GM08714 (cell line): ENCODE measurements around the gene GALR2.
"Not testable (repeated sequence)": the region's sequence is repeated elsewhere in the genome, so short reads cannot be mapped to it uniquely, and the experiment has no call there.

Experiments used
- H3K4me3 ChIP-seq: fragments of 200-500 bp; sonication (Bioruptor generic); 2 replicates; pipeline ENCODE4 v1.5.1; 2014; ENCODE audit warnings: mild to moderate bottlenecking, low read length, inconsistent platforms
- ZNF274 ChIP-seq: IDR thresholded peaks from 2 replicates; pipeline ENCODE4 v1.6.1; 2012; ENCODE audit warnings: mild to moderate bottlenecking, low read depth, low read length

GALR2 gene

GRCh38 chr17:76046064-76046463 is 28.5 kb upstream of the GALR2 start:
- H3K4me3 ChIP-seq, result no peak overlapping the region
- no peak for TF ChIP-seq ZNF274

- H3K4me3 ChIP-seq, result no peak overlapping the region
These were observed 26.5 kb upstream of the GALR2 start for GRCh38 chr17:76048025-76048605.

DNA sequence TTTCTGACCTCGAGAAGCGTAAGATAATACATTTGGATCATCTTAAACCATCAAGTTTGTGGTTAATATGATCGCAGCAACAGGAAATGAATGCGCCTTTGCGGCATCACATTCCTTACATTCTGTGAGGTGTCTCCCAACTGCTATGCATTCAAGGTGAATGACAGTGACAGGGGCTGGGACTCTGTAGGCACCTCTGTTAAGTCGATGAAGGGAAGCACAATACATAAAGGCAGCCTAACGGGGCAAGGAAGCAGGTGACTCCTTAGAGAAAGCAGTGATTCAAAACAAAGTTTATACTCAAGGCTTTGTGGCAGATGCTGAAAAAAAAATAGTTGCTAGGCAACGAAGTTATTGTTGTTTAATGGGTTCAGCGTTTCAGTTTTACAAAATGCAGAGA is 25.9 kb upstream of the GALR2 start:
- no peak overlapping the region for H3K4me3 ChIP-seq
- no peak for TF ChIP-seq ZNF274

More at GRCh38 chr17:76048025-76048605, 26.5 kb upstream of the GALR2 start:
- no peak for TF ChIP-seq ZNF274

- no peak overlapping the region for H3K4me3 ChIP-seq
- TF ChIP-seq ZNF274, result no peak
These were observed 25.3 kb upstream of the GALR2 start for GRCh38 chr17:76049239-76049638.

GRCh38 chr17:76049836-76050537 is 24.6 kb upstream of the GALR2 start:
- no peak for TF ChIP-seq ZNF274
- no peak overlapping the region for H3K4me3 ChIP-seq

- TF ChIP-seq ZNF274, result no peak
- no peak overlapping the region for H3K4me3 ChIP-seq
These were observed 23.8 kb upstream of the GALR2 start for GRCh38 chr17:76050538-76051467.

GRCh38 chr17:76051561-76051960 is 23.0 kb upstream of the GALR2 start:
- no peak for TF ChIP-seq ZNF274
- H3K4me3 ChIP-seq, result no peak overlapping the region

- H3K4me3 ChIP-seq, result no peak overlapping the region
- TF ChIP-seq ZNF274, result no peak
These were observed 21.1 kb upstream of the GALR2 start for GRCh38 chr17:76053246-76054111.

GRCh38 chr17:76054112-76054476 is 20.5 kb upstream of the GALR2 start:
- H3K4me3 ChIP-seq, result no peak overlapping the region

GRCh38 chr17:76056882-76057281 is 17.7 kb upstream of the GALR2 start:
- no peak overlapping the region for H3K4me3 ChIP-seq
- no peak for TF ChIP-seq ZNF274

More at GRCh38 chr17:76054112-76054476, 20.5 kb upstream of the GALR2 start:
- TF ChIP-seq ZNF274, result no peak

DNA sequence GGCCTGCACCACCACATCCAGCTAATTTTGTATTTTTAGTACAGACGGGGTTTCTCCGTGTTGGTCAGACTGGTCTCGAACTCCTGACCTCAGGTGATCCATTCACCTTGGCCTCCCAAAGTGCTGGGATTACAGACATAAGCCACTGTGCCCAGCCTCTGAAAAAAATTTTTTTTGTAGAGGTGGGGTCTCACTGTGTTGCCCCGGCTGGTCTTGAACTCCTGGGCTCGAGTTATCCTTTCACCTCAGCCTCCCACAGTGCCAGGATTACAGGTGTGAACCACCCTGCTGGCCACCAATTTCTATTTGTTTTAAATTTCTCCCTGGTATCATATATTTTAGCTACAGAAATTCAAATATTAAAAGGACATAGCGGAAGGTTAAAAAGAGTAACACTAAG is 16.3 kb upstream of the GALR2 start:
- not testable (repeated sequence) for H3K4me3 ChIP-seq

DNA sequence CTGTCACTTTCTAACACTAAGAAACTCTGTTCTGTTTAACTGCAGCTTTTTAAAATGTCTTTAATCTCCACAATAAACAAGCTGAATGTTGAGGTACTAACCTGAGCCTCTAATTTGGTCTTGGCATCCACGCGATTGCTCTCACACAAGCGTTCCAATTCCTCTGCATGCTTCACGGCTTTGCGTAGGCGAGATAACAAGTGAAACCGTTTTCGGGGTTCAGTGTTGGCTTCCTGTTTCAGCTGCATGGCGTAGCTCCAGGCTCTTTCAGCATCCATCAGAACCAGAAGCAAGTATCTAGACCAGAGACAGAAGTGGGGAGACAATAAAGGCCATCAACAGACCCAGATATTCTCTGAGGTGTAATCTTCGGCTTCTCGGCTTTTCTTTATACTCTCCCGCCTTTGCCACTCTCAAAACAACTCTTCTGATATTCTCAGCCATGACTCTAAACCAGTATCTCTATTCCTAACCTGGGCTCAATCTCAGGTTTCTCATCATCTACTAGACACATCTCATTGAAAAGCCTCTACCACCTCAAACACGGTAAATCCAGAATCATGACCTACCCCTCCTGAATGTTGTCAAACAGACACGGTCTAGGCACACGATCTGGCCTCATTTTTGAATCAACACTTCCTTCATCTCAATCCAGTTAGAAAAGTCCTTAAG is 10.6 kb upstream of the GALR2 start:
- no peak overlapping the region for H3K4me3 ChIP-seq
- TF ChIP-seq ZNF274, result no peak

DNA sequence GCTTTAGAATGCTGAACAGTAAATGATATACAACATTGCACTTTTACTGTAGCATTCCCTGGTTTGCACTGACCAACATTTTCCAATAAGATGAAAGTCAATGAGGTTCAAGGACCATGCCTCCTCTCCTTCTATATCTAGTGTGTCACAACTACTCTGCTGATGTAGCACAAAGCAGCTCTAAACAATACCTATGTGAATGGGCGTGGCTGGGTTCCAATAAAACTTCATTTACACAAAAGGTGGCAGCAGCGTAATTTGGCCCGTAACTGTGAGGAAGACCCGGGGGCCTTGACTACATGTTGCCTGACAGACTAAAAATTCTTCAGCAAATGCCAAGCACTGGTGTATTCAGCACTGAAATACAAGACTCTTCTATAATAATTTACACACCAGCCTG is 8.8 kb upstream of the GALR2 start:
- TF ChIP-seq ZNF274, result no peak
- H3K4me3 ChIP-seq, result no peak overlapping the region

DNA sequence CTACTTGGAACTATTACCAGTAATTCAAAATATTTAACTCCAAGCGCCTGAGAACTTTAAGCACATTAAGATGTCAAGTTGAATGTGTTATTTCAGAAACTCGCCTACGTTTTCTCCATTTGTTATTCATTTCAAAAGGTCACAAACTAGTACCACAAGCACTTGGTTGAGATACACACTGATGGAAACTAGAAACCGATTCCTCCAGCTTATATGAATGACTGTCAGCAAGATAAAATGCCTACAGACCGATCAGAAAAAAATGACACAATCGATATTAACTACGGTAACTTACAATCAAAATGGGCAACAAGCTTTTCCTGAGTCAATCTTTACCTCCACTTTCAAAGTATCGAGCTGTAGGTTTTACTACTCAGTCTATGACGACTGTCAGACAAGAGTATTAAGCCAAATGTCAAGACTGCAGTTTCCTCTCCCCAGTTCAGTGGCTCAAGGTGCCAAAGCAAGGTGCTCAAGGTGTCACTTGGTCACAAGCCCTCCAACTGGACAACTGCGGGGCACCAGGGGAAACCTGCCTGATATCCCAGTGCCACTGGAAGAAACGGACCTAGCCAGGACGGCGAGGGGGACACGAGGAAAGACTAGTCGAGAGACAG is 2.9 kb upstream of the GALR2 start:
- H3K4me3 ChIP-seq, result peak overlapping the region; percentile 93
- TF ChIP-seq ZNF274, result no peak
